T-helper 2 cell treated with Interferon-gamma antibody and Interleukin-4, amounts not matched to agents 5 μg/mL and 100 μg/mL, for 36 hours (primary cell): ENCODE measurements around the gene RASAL2.
"Not testable (repeated sequence)": the region's sequence is repeated elsewhere in the genome, so short reads cannot be mapped to it uniquely, and the experiment has no call there.

ENCODE experiments used
- DNase-seq: peaks from one replicate; pipeline ENCODE4 v3.0.0; 2021; ENCODE audit warnings: low spot score
- H3K27ac Mint-ChIP-seq: one replicate; pipeline ENCODE4 v1.8.0; 2021; ENCODE audit warnings: mild to moderate bottlenecking, mixed read lengths
- H3K27me3 Mint-ChIP-seq: one replicate; pipeline ENCODE4 v1.8.0; 2021; ENCODE audit warnings: low read depth, mixed read lengths
- H3K36me3 Mint-ChIP-seq: one replicate; pipeline ENCODE4 v1.8.0; 2021; ENCODE audit warnings: low read depth, mixed read lengths
- H3K4me1 Mint-ChIP-seq: one replicate; pipeline ENCODE4 v1.8.0; 2021; ENCODE audit warnings: low read depth, mixed read lengths
- H3K4me3 Mint-ChIP-seq: one replicate; pipeline ENCODE4 v1.8.0; 2022; ENCODE audit warnings: mild to moderate bottlenecking, moderate library complexity, mixed read lengths
- H3K9me3 Mint-ChIP-seq: one replicate; pipeline ENCODE4 v1.8.0; 2021; ENCODE audit warnings: mixed read lengths

The RASAL2 gene

GRCh38 chr1:178174539-178174938, 80.6 kb downstream of the RASAL2 start:
- no peaks in the 10 kb centered on the region for H3K36me3 Mint-ChIP-seq

GRCh38 chr1:178180405-178180804, 86.5 kb downstream of the RASAL2 start:
- H3K27me3 Mint-ChIP-seq: no peaks in the 10 kb centered on the region
- H3K4me3 Mint-ChIP-seq: no peak overlapping the region
- no peaks in the 10 kb centered on the region for H3K9me3 Mint-ChIP-seq
- no peak overlapping the region for H3K27ac Mint-ChIP-seq
- DNase-seq: no peak
- no peaks in the 10 kb centered on the region for H3K4me1 Mint-ChIP-seq
- H3K36me3 Mint-ChIP-seq: no peaks in the 10 kb centered on the region

More at GRCh38 chr1:178174539-178174938, 80.6 kb downstream of the RASAL2 start:
- no peak for DNase-seq
- Mint-ChIP-seq H3K4me1 (no peaks in the 10 kb centered on the region), H3K27me3 (no peaks in the 10 kb centered on the region), H3K27ac (no peak overlapping the region), H3K4me3 (no peak overlapping the region), H3K9me3 (no peaks in the 10 kb centered on the region)

GRCh38 chr1:178183796-178184195, 89.9 kb downstream of the RASAL2 start:
- H3K36me3 Mint-ChIP-seq: no peaks in the 10 kb centered on the region
- H3K4me1 Mint-ChIP-seq: no peaks in the 10 kb centered on the region
- no peak overlapping the region for H3K27ac Mint-ChIP-seq
- H3K27me3 Mint-ChIP-seq: no peaks in the 10 kb centered on the region
- no peak for DNase-seq
- no peak overlapping the region for H3K4me3 Mint-ChIP-seq
- H3K9me3 Mint-ChIP-seq: no peaks in the 10 kb centered on the region

GRCh38 chr1:178188306-178188705, 94.4 kb downstream of the RASAL2 start:
- Mint-ChIP-seq H3K27me3 (no peaks in the 10 kb centered on the region), H3K4me3 (no peak overlapping the region), H3K27ac (no peak overlapping the region), H3K9me3 (no peaks in the 10 kb centered on the region), H3K4me1 (no peaks in the 10 kb centered on the region), H3K36me3 (no peaks in the 10 kb centered on the region)
- no peak for DNase-seq

- no peak overlapping the region for H3K27ac Mint-ChIP-seq
- no peak overlapping the region for H3K4me3 Mint-ChIP-seq
- no peaks in the 10 kb centered on the region for H3K9me3 Mint-ChIP-seq
- no peaks in the 10 kb centered on the region for H3K36me3 Mint-ChIP-seq
- no peaks in the 10 kb centered on the region for H3K4me1 Mint-ChIP-seq
- no peak for DNase-seq
- H3K27me3 Mint-ChIP-seq: no peaks in the 10 kb centered on the region
Observed at GRCh38 chr1:178189814-178190213, 95.9 kb downstream of the RASAL2 start.

GRCh38 chr1:178190881-178191280, 97.0 kb downstream of the RASAL2 start:
- Mint-ChIP-seq H3K9me3 (no peaks in the 10 kb centered on the region), H3K36me3 (no peaks in the 10 kb centered on the region), H3K27me3 (no peaks in the 10 kb centered on the region), H3K4me3 (no peak overlapping the region), H3K4me1 (no peaks in the 10 kb centered on the region), H3K27ac (no peak overlapping the region)
- no peak for DNase-seq

GRCh38 chr1:178192686-178193085, 98.8 kb downstream of the RASAL2 start:
- no peaks in the 10 kb centered on the region for H3K9me3 Mint-ChIP-seq
- H3K4me1 Mint-ChIP-seq: no peaks in the 10 kb centered on the region
- no peaks in the 10 kb centered on the region for H3K36me3 Mint-ChIP-seq
- H3K27ac Mint-ChIP-seq: no peak overlapping the region
- no peaks in the 10 kb centered on the region for H3K27me3 Mint-ChIP-seq
- H3K4me3 Mint-ChIP-seq: no peak overlapping the region
- DNase-seq: no peak

GRCh38 chr1:178196631-178197030, 102.7 kb downstream of the RASAL2 start:
- H3K9me3 Mint-ChIP-seq: peaks cover 15% of the 10 kb centered on the region
- H3K36me3 Mint-ChIP-seq: no peaks in the 10 kb centered on the region
- no peaks in the 10 kb centered on the region for H3K4me1 Mint-ChIP-seq
- H3K27me3 Mint-ChIP-seq: no peaks in the 10 kb centered on the region
- DNase-seq: no peak
- no peak overlapping the region for H3K4me3 Mint-ChIP-seq
- no peak overlapping the region for H3K27ac Mint-ChIP-seq

GRCh38 chr1:178202095-178202494, 108.2 kb downstream of the RASAL2 start:
- H3K27ac Mint-ChIP-seq, H3K4me1 Mint-ChIP-seq, DNase-seq, H3K4me3 Mint-ChIP-seq, H3K27me3 Mint-ChIP-seq, H3K36me3 Mint-ChIP-seq: not testable (repeated sequence)
- peaks cover 22% of the 10 kb centered on the region for H3K9me3 Mint-ChIP-seq

GRCh38 chr1:178202546-178202945, 108.6 kb downstream of the RASAL2 start:
- H3K27me3 Mint-ChIP-seq, H3K4me1 Mint-ChIP-seq, H3K4me3 Mint-ChIP-seq, H3K27ac Mint-ChIP-seq, H3K36me3 Mint-ChIP-seq, DNase-seq: not testable (repeated sequence)
- peaks cover 22% of the 10 kb centered on the region for H3K9me3 Mint-ChIP-seq

GRCh38 chr1:178208269-178208856, 114.5 kb downstream of the RASAL2 start:
- H3K36me3 Mint-ChIP-seq, H3K4me1 Mint-ChIP-seq, DNase-seq, H3K4me3 Mint-ChIP-seq, H3K27me3 Mint-ChIP-seq, H3K27ac Mint-ChIP-seq: not testable (repeated sequence)
- peaks cover 34% of the 10 kb centered on the region for H3K9me3 Mint-ChIP-seq

GRCh38 chr1:178209935-178210334, 116.0 kb downstream of the RASAL2 start:
- no peaks in the 10 kb centered on the region for H3K27me3 Mint-ChIP-seq
- no peaks in the 10 kb centered on the region for H3K36me3 Mint-ChIP-seq
- H3K4me3 Mint-ChIP-seq: no peak overlapping the region
- H3K27ac Mint-ChIP-seq: no peak overlapping the region
- no peak for DNase-seq
- peaks cover 37% of the 10 kb centered on the region for H3K9me3 Mint-ChIP-seq
- H3K4me1 Mint-ChIP-seq: no peaks in the 10 kb centered on the region

- Mint-ChIP-seq H3K27ac (no peak overlapping the region), H3K27me3 (no peaks in the 10 kb centered on the region), H3K9me3 (peaks cover 8% of the 10 kb centered on the region), H3K4me3 (no peak overlapping the region), H3K4me1 (no peaks in the 10 kb centered on the region), H3K36me3 (no peaks in the 10 kb centered on the region)
- DNase-seq: no peak
Observed at GRCh38 chr1:178218550-178218949, 124.6 kb downstream of the RASAL2 start.

- H3K36me3 Mint-ChIP-seq: no peaks in the 10 kb centered on the region
- H3K27me3 Mint-ChIP-seq: no peaks in the 10 kb centered on the region
- peaks cover 4% of the 10 kb centered on the region for H3K9me3 Mint-ChIP-seq
- H3K4me3 Mint-ChIP-seq: no peak overlapping the region
- no peak overlapping the region for H3K27ac Mint-ChIP-seq
- no peak for DNase-seq
- no peaks in the 10 kb centered on the region for H3K4me1 Mint-ChIP-seq
Observed at GRCh38 chr1:178220094-178220493, 126.2 kb downstream of the RASAL2 start.

- DNase-seq: no peak
- H3K9me3 Mint-ChIP-seq: no peaks in the 10 kb centered on the region
Observed at GRCh38 chr1:178223289-178223688, 129.4 kb downstream of the RASAL2 start.

More at GRCh38 chr1:178223289-178223688, 129.4 kb downstream of the RASAL2 start:
- no peak overlapping the region for H3K4me3 Mint-ChIP-seq
- no peaks in the 10 kb centered on the region for H3K4me1 Mint-ChIP-seq
- H3K27me3 Mint-ChIP-seq: no peaks in the 10 kb centered on the region
- no peaks in the 10 kb centered on the region for H3K36me3 Mint-ChIP-seq
- H3K27ac Mint-ChIP-seq: no peak overlapping the region
